GM21825 (cell line): Measurements from ENCODE around the gene ZNF580.

Experiments
- ATAC-seq: cut with Tn5 transposase; IDR thresholded peaks from one replicate; pipeline ENCODE4 v1.9.1; 2021; ENCODE audit warnings: mild to moderate bottlenecking, moderate library complexity; ENCODE audit not compliant: unreplicated experiment

ZNF580 gene

DNA sequence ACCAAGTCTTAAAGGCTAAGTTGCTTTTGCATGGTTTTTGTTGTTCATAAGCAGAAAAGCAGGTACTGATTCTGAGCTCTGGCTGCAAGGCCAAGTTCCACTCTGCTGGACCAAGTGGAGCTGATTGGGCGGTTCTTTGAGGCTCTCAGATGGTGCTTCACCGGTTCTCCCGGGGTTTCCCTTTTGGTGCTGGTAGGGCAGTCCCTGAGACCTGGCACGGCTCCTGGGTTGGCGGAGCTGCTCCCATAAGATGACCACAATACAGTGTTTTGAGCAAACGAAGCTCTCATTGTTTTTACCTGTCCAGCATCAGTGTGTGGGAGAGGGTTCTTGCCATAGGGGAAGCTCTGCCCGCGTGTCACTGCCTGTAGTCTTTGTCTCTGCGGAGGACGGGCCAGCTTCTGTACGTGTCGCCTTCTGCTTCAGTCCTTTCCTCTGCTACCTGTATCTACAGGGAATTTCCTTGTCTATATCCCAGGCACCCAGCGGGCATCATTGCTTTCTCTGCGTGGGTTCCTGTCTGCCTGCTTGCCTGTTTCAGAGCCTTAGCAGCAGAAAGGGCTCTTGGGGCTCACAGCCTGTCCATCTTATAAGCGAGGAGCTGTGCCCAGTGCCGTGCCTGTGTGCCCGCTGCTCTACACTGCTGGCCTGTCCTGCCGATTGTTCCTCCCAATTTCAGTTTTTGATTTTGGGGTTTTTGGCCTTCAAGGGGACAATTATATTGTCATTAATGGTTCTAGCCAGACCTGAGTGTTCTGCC lies 16.4 kb downstream of the ZNF580 start:
- no peak for ATAC-seq

DNA sequence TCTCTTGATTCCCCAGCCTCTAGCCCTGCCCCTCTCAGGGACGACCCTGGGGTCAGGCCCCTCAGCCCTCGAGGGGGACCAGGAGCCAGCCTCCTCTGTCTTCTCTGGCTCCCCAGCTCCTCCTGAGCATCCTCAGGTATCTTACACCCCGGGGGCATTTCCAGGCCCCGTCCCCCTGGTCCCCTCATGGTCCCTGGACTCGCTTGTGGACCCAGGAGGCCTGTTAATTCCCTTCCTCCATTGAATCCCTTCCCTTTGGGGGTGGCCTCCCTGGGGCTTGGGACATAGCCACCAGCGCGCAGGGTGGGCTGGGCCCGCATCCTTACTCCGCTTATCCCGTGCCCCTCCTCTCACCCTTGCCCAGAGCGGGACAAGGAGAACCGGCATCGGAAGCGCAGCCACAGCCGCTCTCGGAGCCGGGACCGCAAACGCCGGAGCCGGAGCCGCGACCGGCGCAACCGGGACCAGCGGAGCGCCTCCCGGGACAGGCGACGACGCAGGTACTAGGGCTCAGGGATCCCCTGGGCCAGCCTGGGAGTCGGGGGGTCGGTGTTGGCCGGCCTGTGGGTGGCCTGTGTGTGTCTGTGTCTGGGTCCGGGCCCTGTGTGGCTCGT lies 18.2 kb downstream of the ZNF580 start:
- ATAC-seq, result no peak

DNA sequence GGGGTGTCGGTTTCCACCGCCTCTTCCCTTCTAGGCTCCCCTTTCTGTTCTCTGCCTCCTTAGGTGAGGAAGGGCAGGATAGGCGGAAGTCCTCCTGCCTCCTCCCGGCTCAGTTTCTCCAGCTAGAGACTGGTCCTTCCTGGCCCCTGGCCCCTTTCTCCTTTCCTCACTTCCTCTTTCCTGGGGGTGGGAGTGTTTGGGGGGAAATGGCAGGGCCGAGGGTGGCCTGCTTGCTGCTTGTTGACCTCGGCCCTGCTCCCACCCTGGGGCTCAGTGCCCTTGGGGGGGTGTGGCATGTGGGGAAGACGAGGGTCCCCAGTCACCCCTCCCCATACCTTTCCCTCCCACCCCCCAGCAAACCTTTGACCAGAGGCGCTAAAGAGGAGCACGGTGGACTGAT lies 19.0 kb downstream of the ZNF580 start:
- no peak for ATAC-seq

DNA sequence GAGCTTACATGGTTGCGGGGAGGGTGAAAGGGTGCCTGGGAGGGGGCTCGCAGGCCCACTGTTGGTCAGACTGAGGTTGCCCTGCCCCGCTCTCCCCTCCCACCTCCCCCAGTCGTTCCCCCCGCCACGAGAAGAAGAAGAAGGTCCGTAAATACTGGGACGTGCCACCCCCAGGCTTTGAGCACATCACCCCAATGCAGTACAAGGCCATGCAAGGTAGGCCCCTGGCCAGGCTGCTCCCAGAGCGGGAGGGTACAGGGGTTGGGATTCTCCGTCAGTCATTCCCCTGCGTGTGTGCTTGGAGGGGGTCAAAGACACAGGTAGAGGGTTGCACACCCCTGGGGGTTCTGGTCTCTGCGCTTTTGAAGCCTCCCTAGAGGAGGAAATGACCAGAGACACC lies 19.6 kb downstream of the ZNF580 start:
- ATAC-seq, result no peak

DNA sequence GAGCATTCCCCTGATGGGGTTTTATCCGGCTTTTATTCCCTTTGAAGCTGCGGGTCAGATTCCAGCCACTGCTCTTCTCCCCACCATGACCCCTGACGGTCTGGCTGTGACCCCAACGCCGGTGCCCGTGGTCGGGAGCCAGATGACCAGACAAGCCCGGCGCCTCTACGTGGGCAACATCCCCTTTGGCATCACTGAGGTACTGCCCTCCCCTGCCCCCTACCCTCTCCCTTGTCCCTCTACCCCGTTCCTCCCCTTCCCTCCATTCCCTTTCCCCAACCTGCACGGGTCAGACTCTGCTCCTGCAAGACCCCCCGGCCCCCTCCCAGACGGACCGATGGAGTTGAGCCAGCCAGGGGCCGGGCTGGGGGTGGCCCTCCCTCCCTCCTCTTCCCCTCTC lies 20.2 kb downstream of the ZNF580 start:
- ATAC-seq, result no peak

DNA sequence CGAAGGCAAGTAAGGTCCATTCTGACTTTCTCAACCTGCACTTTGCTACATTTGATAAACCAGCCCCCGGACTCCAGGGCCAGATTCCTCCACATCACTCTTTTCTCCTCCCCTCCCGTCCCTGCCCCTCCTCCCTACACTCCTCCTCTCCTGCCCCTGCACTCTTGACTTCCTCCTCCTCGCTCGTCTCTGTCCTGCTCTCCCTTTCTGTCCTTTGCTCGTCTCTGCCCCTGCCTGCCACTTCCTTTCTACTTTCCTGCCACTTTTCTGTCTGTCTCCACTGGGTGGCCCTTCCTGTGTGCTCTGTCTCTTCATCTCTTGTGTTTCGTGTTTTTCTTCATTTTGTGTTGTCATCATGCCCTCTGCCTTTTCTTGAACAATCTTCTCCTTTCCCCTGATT lies 21.0 kb downstream of the ZNF580 start:
- no peak for ATAC-seq

DNA sequence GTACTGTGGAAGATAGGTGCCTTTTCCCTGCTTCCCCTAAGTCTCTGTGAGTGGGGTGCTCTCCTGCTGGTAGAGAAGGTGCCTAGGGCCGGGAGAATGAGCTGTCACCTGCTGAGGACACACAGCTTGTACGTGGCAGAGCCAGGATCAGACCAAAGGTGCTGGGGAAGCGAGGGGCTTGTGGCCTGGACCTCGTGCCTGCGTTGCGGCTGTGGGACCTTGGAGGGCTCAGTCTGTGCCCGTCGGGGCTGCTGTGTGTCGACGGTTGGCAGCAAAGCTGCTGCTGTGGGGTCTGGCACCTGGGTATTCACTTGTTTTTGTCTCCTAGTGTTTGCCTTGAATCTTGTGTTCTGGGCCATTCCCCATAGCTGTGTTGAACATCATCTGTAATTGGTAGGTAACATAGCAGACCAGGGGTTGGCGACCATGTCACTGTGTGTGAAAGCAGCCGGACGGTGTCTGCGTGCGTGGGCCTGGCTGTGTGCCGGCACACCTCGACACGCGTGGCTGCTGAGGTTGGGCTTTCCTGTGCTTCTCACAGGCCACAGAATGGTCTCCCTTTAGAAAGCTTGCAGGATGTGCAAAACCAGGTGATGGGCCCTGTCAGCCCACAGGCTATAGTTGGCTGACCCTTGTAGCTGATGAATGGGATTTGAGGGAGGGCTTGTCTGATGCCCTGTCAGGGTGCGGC lies 23.2 kb downstream of the ZNF580 start:
- no peak for ATAC-seq

DNA sequence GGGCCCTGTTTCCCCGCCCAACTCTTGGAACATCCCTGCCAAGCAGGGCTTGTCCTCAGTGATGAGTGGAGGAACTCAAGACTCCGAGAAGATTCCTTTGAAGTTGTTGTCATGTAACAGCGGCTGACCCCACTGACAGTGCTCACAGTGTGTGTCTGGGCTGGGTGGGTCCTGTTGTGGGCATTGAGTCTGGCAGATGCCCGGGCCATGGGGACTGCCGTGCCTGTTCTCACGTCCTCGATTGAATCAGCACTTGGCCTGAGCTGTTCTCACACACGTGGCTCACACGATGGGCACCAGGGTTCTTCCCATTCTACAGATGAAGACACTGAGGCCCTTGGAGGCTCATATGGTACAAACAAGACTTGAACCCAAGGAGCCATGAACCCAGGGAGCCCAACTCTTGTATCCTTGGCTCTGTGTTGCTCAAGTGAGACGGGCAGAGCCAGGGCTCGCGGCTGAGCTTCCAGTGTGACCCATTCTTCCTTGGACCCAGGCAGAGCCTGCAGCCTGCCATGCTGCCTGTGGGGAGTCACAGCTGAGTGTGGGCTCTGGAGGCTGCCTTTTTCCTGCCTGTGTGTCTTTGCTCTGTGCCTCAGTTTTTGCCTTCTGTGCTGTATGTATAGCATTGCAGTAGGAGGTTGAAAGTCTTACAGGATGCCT lies 25.7 kb downstream of the ZNF580 start:
- no peak for ATAC-seq

DNA sequence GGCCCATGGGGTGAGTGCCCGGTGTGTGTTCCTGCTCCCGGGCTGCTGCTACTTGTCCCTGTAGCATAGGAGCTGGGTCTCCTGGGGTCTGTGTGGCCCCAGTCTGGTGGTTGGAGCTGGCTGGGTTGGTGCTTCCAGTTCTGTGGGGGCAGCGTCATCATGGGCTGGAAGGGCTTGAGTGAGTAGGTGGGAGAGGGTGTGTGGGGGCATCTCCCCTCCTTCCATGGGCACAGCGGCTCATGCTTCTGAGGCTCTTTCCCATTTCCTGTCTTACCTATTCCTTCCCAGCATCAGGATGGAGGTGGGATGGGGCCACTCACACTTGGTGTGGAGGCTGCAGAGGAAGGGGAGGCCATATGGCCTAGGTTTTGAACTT lies 26.2 kb downstream of the ZNF580 start:
- no peak for ATAC-seq

DNA sequence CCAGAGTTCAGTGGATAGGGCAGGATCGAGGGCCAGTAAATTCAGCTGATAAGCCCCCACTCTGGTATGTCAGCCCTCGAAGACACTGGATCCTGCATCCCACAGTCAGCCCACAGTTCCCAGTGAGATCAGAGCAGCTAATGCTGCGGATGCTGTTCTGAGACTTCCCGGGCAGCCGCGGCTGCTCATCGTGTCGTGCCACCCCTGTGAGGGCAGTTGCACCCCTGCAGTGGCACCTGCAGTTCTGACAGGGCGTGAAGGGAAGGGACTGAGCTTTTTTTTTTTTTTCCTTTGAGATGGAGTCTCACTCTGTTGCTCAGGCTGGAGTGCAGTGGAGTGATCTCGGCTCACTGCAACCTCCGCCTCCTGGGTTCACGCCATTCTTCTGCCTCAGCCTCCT lies 26.7 kb downstream of the ZNF580 start:
- no peak for ATAC-seq

DNA sequence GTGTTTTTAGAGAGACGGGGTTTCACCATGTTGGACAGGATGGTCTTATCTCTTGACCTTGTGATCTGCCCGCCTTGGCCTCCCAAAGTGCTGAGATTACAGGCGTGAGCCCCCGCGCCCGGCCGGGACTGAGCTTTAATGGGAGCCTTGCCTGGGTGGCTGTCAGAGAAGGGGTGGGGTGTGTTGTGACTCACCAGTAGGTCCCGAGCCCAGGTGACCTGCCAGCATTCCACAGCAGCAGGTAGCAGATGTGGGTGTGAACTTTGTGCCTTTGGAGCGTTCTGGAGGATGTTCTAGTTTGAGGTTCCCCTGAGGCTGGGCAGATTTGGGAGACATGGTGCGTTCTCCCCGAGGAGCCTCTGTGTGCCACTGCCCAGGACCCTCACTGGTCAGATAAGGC lies 27.2 kb downstream of the ZNF580 start:
- no peak for ATAC-seq

DNA sequence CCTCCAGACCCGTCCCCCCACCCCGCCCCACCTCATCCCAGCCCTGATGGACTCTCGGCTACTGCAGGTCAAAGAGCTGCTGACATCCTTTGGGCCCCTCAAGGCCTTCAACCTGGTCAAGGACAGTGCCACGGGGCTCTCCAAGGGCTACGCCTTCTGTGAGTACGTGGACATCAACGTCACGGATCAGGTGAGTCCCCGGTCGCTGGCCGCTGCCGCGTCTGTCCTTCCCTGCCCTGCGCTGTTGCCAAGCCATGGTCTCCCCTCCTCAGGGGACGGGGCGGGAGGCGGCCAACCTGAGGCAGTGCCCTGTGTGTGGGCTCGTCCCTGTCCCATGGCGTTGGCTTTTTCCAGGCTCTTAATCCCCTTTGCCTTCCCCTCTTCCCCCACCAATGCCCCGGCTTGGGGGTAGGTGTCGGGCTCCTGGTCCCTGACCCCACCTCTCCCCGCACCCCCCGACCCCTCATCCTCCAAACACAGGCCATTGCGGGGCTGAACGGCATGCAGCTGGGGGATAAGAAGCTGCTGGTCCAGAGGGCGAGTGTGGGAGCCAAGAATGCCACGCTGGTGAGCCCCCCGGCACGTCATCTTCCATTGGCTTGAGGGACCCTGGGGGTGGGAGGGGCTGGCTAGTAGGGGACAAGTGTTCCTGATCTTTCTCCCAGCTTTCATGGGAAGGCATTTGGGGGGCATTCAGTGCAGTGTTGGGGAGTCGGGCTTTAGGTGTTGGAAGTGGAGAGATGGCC lies 28.0 kb downstream of the ZNF580 start:
- no peak for ATAC-seq

DNA sequence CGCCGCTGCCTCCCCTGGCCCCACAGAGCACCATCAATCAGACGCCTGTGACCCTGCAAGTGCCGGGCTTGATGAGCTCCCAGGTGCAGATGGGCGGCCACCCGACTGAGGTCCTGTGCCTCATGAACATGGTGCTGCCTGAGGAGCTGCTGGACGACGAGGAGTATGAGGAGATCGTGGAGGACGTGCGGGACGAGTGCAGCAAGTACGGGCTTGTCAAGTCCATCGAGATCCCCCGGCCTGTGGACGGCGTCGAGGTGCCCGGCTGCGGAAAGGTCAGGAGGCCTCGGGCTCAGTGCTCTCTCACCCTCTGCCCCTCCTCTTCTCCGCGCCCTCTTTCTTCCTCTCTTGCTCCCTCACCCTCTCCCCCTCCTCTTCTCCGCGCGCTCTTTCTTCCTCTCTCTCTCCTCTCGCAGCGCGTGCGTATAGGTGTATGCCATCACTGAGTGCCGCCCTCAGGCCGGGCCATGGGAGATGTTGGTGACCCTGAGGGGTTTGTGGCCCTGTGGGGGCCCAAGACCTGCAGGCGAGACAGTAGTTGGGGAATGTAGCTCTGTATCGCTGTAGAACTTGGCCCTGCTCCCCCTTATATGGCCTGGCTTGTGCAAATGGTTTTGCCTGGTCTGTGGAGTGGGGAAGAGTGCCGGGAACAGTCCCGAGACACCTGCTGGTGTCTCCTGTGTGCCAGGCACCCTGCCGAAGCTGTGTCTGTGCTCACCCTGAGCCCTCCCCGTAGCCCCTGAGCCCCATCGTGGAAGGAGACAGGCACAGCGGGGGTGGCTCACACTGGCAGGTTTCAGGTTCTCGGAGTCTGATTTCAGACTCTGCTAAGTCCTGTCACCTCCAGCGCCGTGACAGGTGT lies 28.8 kb downstream of the ZNF580 start:
- ATAC-seq, result no peak

DNA sequence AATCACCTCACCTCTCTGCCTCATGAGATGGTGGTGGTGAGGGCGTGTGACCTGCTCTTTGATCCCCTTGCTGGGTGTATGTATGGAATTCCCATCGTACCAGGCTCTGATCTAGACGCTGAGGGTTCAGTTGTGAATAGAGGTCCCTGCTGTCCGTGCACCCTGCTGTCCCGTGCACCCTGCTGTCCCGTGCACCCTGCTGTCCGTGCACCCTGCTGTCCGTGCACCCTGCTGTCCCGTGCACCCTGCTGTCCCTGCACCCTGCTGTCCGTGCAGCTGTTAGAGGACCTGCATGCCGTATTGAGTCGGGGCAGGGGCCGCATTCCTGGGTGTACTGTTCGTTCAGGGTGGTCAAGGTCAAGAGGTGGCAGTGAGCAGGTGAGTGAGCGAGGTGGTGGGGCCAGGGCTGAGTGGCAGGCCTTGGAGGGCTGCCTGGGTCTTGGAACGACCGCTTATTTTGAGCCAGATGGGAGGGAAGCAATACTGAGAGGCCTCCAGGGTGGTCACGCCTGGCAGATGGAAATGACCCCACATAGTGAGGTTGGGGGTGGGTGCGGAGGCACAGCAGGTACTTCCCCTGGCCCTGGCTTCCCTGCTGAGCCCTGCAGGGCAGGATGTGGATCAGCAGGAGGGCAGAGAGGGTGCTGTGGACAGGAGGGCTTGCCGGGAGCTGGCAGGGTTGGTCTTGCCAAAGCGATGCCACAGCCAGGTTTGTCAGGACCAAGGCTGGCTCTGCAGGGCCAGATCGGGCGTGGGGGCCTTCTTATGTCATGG lies 29.7 kb downstream of the ZNF580 start:
- no peak for ATAC-seq

DNA sequence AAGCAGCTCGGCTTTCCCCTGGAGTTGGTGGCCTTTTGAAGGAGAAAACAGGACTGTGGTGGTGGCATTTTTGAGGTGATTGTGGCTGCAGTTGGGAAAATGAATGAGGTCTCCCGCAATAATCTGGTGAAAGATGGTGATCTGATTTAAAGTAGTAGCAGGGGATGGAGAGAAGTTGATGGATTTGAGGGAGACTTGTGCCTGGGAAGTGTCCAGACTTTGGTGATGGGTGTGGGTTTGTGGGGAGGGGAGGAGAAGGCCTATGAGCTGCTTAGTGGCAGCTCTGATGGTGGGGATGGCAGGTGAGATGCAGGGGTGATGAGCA lies 30.2 kb downstream of the ZNF580 start:
- ATAC-seq, result no peak

DNA sequence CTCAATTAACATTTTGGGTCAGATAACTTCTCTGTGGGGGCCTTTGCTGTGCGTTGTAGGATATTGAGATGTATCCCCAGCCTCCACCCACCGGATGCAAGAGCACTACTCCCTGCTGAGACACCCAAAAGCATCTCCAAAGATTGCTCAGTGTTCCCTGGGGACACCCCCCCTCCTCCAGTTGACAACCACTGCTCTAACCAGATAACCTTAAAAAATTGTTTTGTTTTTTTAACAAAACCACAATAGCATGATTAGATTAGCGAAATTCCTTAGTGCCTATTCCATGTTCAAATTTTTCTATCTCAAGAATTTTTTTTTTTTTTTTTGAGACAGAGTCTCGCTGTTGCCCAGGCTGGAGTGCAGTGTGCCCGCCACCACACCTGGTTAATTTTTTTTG lies 31.6 kb downstream of the ZNF580 start:
- no peak for ATAC-seq

DNA sequence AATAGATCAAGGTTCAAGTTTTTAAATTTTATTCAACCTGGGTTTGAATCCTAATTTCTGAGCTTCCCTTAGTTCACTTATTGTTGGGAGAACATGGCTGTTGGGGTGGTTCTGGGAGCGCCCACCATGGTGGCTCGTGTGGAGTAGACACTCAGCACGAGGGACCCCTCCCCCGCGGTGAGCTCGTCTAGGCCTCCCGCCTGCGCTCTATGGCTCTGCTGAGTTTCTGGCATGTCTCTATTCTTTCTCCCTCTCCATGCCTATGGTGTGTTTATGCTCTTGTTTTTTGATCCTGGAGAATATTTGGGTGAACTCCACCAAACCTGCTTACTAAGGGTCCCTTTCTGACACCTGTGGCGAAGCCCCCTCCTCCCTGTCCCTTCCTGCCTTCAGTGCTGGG lies 32.7 kb downstream of the ZNF580 start:
- ATAC-seq, result no peak

DNA sequence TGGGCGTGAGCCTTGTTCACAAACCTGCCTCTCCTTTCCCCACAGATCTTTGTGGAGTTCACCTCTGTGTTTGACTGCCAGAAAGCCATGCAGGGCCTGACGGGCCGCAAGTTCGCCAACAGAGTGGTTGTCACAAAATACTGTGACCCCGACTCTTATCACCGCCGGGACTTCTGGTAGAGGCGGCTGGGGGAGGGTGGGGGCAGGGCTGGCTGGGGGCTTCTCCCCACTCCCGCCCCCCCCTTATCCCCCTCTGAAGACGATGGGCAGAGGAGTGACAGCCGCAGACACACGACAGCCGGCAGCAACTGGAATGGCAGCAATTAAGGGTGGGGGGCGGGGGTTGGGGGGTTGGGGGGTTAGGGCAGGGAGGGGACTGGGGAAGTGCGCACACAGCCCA lies 33.1 kb downstream of the ZNF580 start:
- no peak for ATAC-seq

DNA sequence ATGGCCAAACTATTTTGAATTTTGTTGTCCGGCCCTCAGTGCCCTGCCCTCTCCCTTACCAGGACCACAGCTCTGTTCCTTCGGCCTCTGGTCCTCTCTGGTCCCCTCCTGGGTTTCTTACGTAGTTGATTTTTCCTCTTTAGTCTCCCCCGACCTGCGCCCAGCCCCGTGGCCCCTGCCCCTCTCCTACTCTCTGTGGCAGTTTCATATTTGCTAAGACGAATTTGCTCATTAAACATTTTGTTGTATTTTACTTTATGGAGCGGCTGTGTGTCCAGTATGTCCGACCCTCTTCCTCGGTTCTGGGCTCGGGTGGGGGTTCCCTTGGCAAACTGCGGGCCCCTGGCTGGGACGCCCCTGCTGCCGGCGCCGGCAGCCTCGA lies 33.6 kb downstream of the ZNF580 start:
- no peak for ATAC-seq
